ENCODE measurements around the gene BRD9. TPM values are rescaled to one million over a fixed set of nuclear protein-coding genes. Genes with fewer than 3 reads are reported as not detected.
"Not testable (repeated sequence)": the region's sequence is repeated elsewhere in the genome, so short reads cannot be mapped to it uniquely, and the experiment has no call there.

The BRD9 gene
- total RNA-seq, 6 experiments from 2014 or later = 10.7 to 16.7 (median 13.8) TPM

GRCh38 chr5:921456-922435 lies 29.1 kb upstream of the BRD9 start:
- DNase-seq (peak in 1 of 3 donors; percentile 35), ATAC-seq (no peak)
- intact Hi-C loops (cut with DNase I) = loop anchor here (5.0 to 10.0 kb wide), 3 partner anchors 221 to 733 kb away; no protein-coding TSS in a partner anchor
- Histone ChIP-seq H3K4me1 (peaks cover 0 to 5% (median 0%) of the 10 kb centered on the region in 4 donors), H3K27ac (no peak overlapping the region), H3K27me3 (peaks cover 0 to 12% of the 10 kb centered on the region in 2 donors), H3K36me3 (no peaks in the 10 kb centered on the region), H3K9me3 (no peaks in the 10 kb centered on the region), H3K4me3 (no peak overlapping the region)
- 67% methylated on average over 3 of the region's 9 CpGs for WGBS (ENCODE audit: insufficient coverage, low coverage, low lambda C conversion rate, missing lambda C conversion rate)
- TF ChIP-seq CTCF (IDR thresholded peaks at IDR 0.05) (no peak), POLR2A (IDR thresholded peaks at IDR 0.05) (no peak)

GRCh38 chr5:920321-920720 lies 27.7 kb upstream of the BRD9 start:
- ATAC-seq = no peak

GRCh38 chr5:919356-920000 lies 26.9 kb upstream of the BRD9 start:
- H3K9me3 ChIP-seq = no peaks in the 10 kb centered on the region
- no peak for ATAC-seq
- 91% methylated on average over 9 of the region's 9 CpGs for WGBS (ENCODE audit: insufficient coverage, low coverage, low lambda C conversion rate, missing lambda C conversion rate)

More at GRCh38 chr5:920321-920720, 27.7 kb upstream of the BRD9 start:
- Histone ChIP-seq H3K27ac (no peak overlapping the region), H3K9me3 (no peaks in the 10 kb centered on the region), H3K36me3 (no peaks in the 10 kb centered on the region), H3K27me3 (no peaks in the 10 kb centered on the region), H3K4me1 (no peaks in the 10 kb centered on the region), H3K4me3 (no peak overlapping the region)
- WGBS (ENCODE audit: insufficient coverage, low coverage, low lambda C conversion rate, missing lambda C conversion rate) = 60% methylated on average over 5 of the region's 7 CpGs
- DNase-seq = peak in 1 of 3 donors; percentile 7
- TF ChIP-seq CTCF (IDR thresholded peaks at IDR 0.05) (no peak), POLR2A (IDR thresholded peaks at IDR 0.05) (no peak)
- intact Hi-C loops (cut with DNase I) = loop anchor here (5.0 to 10.0 kb wide), 3 partner anchors 222 to 734 kb away; no protein-coding TSS in a partner anchor

GRCh38 chr5:918717-919116 lies 26.1 kb upstream of the BRD9 start:
- H3K27ac ChIP-seq; H3K36me3 ChIP-seq; H3K4me3 ChIP-seq; ATAC-seq; H3K27me3 ChIP-seq; H3K9me3 ChIP-seq; intact Hi-C loops (cut with DNase I); H3K4me1 ChIP-seq; DNase-seq: not testable (repeated sequence)
- WGBS (ENCODE audit: insufficient coverage, low coverage, low lambda C conversion rate, missing lambda C conversion rate) = 94% methylated on average over 2 of the region's 5 CpGs

More at GRCh38 chr5:919356-920000, 26.9 kb upstream of the BRD9 start:
- peak in 1 of 3 donors; percentile 14 for DNase-seq
- Histone ChIP-seq H3K27me3 (no peaks in the 10 kb centered on the region), H3K27ac (no peak overlapping the region), H3K4me1 (no peaks in the 10 kb centered on the region), H3K4me3 (no peak overlapping the region), H3K36me3 (no peaks in the 10 kb centered on the region)
- no peak for TF ChIP-seq CTCF (IDR thresholded peaks at IDR 0.05)
- no peak for TF ChIP-seq POLR2A (IDR thresholded peaks at IDR 0.05)
- intact Hi-C loops (cut with DNase I) = no loop called here

Data from right lobe of liver (tissue), 6 donors.